GM12891 (cell line): ENCODE data around the gene TFPI.
"Not testable (repeated sequence)": the region's sequence is repeated elsewhere in the genome, so short reads cannot be mapped to it uniquely, and the experiment has no call there.

Experiments used
- POLR2A ChIP-seq: IDR thresholded peaks from 2 replicates; pipeline ENCODE4 v1.6.1; 2011; ENCODE audit warnings: low read depth, low read length, control low read depth
- POLR2AphosphoS5 ChIP-seq: IDR thresholded peaks from 2 replicates; pipeline ENCODE4 v1.6.1; 2011; ENCODE audit warnings: low read depth, low read length, control low read depth
- SPI1 ChIP-seq: IDR thresholded peaks from 2 replicates; pipeline ENCODE4 v1.6.1; 2011; ENCODE audit warnings: low read depth, low read length, control low read depth

GRCh38 chr2:187538222-187538621, 16.0 kb downstream of the TFPI start:
- not testable (repeated sequence) for TF ChIP-seq SPI1, POLR2AphosphoS5, POLR2A
